CD8-positive, alpha-beta memory T cell (primary cell): Measurements from ENCODE around the gene PON2. TPM values are rescaled to one million over a fixed set of nuclear protein-coding genes. Genes with fewer than 3 reads are reported as not detected.

Experiments used
- CTCF ChIA-PET: fragments of 350-600 bp; sonication (Branson Sonifier 250); formaldehyde crosslinking; loops from one replicate; lab custom pipeline; 2021; ENCODE audit warnings: antibody characterized with exemption; lab: Charles Lee
- POLR2A ChIA-PET: fragments of 350-600 bp; sonication (Branson Sonifier 250); formaldehyde crosslinking; loops from one replicate; lab custom pipeline; 2021; ENCODE audit warnings: antibody characterized with exemption; lab: Charles Lee
- DNase-seq, 5 donors: peaks; one replicate each; pipeline versions ENCODE4 v3.0.0 to v3.0.0-alpha.2; 2020 to 2022; ENCODE audit warnings: mixed read lengths in 1 of 5
- H3K27ac ChIP-seq: one replicate; pipeline ENCODE4 v1.7.0; 2013; ENCODE audit warnings: low read depth, mild to moderate bottlenecking, low read length, moderate library complexity
- H3K27me3 ChIP-seq: 2 replicates; pipeline ENCODE4 v1.7.0; 2013; ENCODE audit warnings: low read length, mild to moderate bottlenecking; ENCODE audit not compliant: insufficient read depth, poor library complexity, severe bottlenecking
- H3K36me3 ChIP-seq: 2 replicates; pipeline ENCODE4 v1.7.0; 2013; ENCODE audit warnings: mild to moderate bottlenecking, low read length, moderate library complexity; ENCODE audit not compliant: insufficient read depth
- H3K4me1 ChIP-seq: 2 replicates; pipeline ENCODE4 v1.7.0; 2013; ENCODE audit warnings: mild to moderate bottlenecking, low read length, moderate library complexity; ENCODE audit not compliant: insufficient read depth
- H3K4me3 ChIP-seq: 2 replicates; pipeline ENCODE4 v1.7.0; 2013; ENCODE audit warnings: mild to moderate bottlenecking, low read length
- H3K9me3 ChIP-seq: 2 replicates; pipeline ENCODE4 v1.7.0; 2013; ENCODE audit warnings: mild to moderate bottlenecking, low read length
- H3K27ac Mint-ChIP-seq, 8 donors: one replicate each; pipeline ENCODE4 v1.8.0; 2020 to 2021; ENCODE audit warnings: mixed read lengths in 8 of 8, mild to moderate bottlenecking in 6 of 8, inconsistent platforms in 3 of 8, moderate library complexity in 3 of 8
- H3K27me3 Mint-ChIP-seq, 2 donors: one replicate each; pipeline ENCODE4 v1.8.0; 2020 to 2021; ENCODE audit warnings: mixed read lengths in 2 of 2, mild to moderate bottlenecking in 1 of 2, moderate library complexity in 1 of 2
- H3K36me3 Mint-ChIP-seq, 3 donors: one replicate each; pipeline ENCODE4 v1.8.0; 2020 to 2021; ENCODE audit warnings: mixed read lengths in 3 of 3, inconsistent platforms in 1 of 3, mild to moderate bottlenecking in 1 of 3
- H3K4me1 Mint-ChIP-seq, 3 donors: one replicate each; pipeline ENCODE4 v1.8.0; 2020 to 2021; ENCODE audit warnings: mixed read lengths in 3 of 3, inconsistent platforms in 1 of 3, mild to moderate bottlenecking in 1 of 3
- H3K4me3 Mint-ChIP-seq, 7 donors: one replicate each; pipeline ENCODE4 v1.8.0; 2020 to 2021; ENCODE audit warnings: mixed read lengths in 7 of 7, mild to moderate bottlenecking in 6 of 7, moderate library complexity in 4 of 7, inconsistent platforms in 2 of 7
- H3K9me3 Mint-ChIP-seq, 5 donors: one replicate each; pipeline ENCODE4 v1.8.0; 2020 to 2022; ENCODE audit warnings: mixed read lengths in 5 of 5, mild to moderate bottlenecking in 3 of 5, moderate library complexity in 2 of 5, inconsistent platforms in 1 of 5
- polyA plus RNA-seq: library from polyadenylated mRNA; unstranded; fragments of 300-500 nt; fragmentation: Illumina TruSeq; gene quantifications from one replicate; pipeline ENCODE4 v1.2.3, GENCODE V29; 2021
- total RNA-seq, 2 experiments: library from RNA; stranded (reverse); gene quantifications; one replicate each; pipeline ENCODE4 v1.2.3, GENCODE V29; 2021

PON2 gene
- total and polyA plus RNA-seq, 3 experiments from 2014 or later = 6.0 to 7.0 (median 6.5) TPM

DNA sequence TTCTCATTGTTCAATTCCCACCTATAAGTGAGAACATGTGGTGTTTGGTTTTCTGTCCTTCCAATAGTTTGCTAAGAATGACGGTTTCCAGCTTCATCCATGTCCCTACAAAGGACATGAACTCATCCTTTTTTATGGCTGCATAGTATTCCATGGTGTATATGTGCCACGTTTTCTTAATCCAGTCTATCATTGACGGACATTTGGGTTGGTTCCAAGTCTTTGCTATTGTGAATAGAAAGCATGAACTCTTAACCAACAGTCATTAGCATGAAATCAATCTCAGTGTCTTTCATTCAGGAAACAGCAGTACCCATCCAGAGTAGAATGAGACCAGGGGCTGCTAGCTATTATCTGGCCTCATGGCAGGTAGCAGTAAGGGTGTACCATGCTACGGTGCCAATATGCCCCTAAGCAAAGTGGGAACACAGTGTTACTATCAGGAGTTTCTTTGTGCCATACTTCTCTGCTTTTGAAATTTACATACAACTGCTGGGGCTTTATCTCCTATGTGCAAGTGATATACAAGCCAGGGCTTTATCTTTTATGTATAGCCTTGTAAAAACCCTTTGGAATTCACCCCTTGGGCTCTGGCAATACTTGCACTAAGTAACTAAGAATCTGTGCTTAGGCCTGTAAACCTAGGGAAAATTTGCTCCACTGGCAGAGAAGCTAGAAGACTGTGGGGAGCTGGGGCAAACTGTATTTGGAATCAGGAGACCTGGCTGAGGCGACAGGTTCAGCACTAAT, 5.4 kb downstream of the PON2 start:
- Histone ChIP-seq H3K4me1 (peaks cover 6% of the 10 kb centered on the region), H3K36me3 (no peaks in the 10 kb centered on the region), H3K9me3 (no peaks in the 10 kb centered on the region), H3K27ac (no peak overlapping the region), H3K27me3 (no peaks in the 10 kb centered on the region), H3K4me3 (no peak overlapping the region)
- peaks cover 0 to 4% of the 10 kb centered on the region in 2 donors for H3K27me3 Mint-ChIP-seq
- no peaks in the 10 kb centered on the region for H3K9me3 Mint-ChIP-seq
- H3K4me3 Mint-ChIP-seq = no peak overlapping the region
- CTCF ChIA-PET = no interaction called here
- DNase-seq = no peak
- peaks cover 3 to 12% (median 7%) of the 10 kb centered on the region in 3 donors for H3K4me1 Mint-ChIP-seq
- peaks cover 0 to 5% (median 2%) of the 10 kb centered on the region in 3 donors for H3K36me3 Mint-ChIP-seq
- POLR2A ChIA-PET = no interaction called here
- no peak overlapping the region for H3K27ac Mint-ChIP-seq

DNA sequence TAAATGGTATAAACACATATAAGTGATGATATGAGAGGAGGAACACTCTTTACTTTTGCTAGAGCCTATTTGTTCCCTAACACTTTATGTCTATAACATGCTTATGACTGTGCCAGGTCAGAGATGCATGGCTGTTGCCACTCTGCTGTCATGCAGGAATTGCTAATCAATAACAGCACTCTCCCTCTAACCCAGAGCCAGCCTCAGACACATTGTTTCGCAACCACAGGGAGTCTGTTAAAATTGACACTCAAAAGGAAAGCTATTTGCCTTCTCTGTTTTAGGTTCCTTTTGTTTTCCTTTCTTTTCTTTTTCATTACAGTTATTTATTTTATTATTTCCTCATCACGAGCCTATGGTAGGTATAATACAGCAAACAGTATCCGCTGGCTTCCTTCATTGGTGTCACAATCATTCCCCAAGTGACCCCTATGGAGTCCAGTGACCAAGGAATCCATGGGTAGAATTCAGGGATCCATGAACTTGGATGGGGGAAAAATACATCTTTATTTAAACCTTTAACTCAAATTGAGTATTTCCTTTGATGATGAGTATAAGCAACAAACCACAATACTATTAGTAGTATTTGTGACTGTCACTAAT, 6.8 kb downstream of the PON2 start:
- DNase-seq = no peak
- peaks cover 0 to 13% (median 4%) of the 10 kb centered on the region in 3 donors for H3K36me3 Mint-ChIP-seq
- no peaks in the 10 kb centered on the region for H3K36me3 ChIP-seq
- H3K4me3 ChIP-seq = no peak overlapping the region
- no peaks in the 10 kb centered on the region for H3K4me1 Mint-ChIP-seq
- H3K9me3 Mint-ChIP-seq = no peaks in the 10 kb centered on the region
- H3K27ac Mint-ChIP-seq = no peak overlapping the region
- ChIA-PET POLR2A (no interaction called here), CTCF (no interaction called here)
- H3K4me1 ChIP-seq = no peaks in the 10 kb centered on the region
- no peaks in the 10 kb centered on the region for H3K27me3 ChIP-seq
- peaks cover 0 to 4% of the 10 kb centered on the region in 2 donors for H3K27me3 Mint-ChIP-seq
- H3K27ac ChIP-seq = no peak overlapping the region
- no peaks in the 10 kb centered on the region for H3K9me3 ChIP-seq
- no peak overlapping the region for H3K4me3 Mint-ChIP-seq

DNA sequence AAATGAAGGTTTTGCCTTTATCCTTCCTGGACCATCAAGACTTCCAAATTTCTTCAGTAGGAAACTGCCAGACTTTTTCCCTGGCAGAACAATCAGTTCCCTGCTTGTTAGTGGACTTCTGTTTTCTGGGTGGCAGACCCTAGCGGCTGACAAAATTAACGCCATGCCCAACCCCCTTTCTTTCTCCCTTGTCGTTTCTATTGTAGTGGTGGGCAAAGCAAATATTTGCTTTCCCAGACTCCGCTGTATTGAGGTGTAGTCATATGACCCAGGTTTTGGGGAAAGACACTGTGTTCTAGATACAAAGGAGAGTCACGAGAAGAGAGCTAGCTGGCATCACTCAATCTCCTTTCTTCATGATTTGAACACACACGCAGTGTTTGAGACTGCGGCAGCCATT, 7.7 kb downstream of the PON2 start:
- Mint-ChIP-seq H3K4me1 (no peaks in the 10 kb centered on the region), H3K36me3 (peaks cover under 1 to 13% (median 4%) of the 10 kb centered on the region in 3 donors), H3K9me3 (no peaks in the 10 kb centered on the region), H3K27ac (no peak overlapping the region), H3K27me3 (peaks cover 0 to 4% of the 10 kb centered on the region in 2 donors), H3K4me3 (no peak overlapping the region)
- Histone ChIP-seq H3K27me3 (no peaks in the 10 kb centered on the region), H3K9me3 (no peaks in the 10 kb centered on the region), H3K4me1 (no peaks in the 10 kb centered on the region), H3K27ac (no peak overlapping the region), H3K36me3 (no peaks in the 10 kb centered on the region), H3K4me3 (no peak overlapping the region)
- ChIA-PET POLR2A (no interaction called here), CTCF (no interaction called here)
- DNase-seq = no peak

DNA sequence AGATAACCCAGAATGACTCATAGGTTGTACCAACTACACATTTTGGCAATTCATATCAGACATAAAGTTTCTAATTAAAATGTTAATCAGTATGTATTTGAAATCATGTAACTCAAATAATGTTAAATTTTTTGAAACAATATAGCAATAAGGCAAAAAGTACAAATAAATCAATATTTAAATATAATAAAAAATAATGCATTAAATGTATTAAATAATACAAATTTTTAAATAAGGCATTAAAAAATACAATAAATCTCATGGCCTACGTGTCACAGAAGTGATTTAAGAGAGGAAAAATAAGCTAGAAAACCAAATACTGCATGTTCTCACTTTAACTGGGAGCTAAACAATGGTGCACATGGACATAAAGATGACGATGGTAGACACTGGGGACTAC, 9.1 kb downstream of the PON2 start:
- Mint-ChIP-seq H3K4me1 (no peaks in the 10 kb centered on the region), H3K27me3 (peaks cover 0 to under 1% of the 10 kb centered on the region in 2 donors), H3K27ac (no peak overlapping the region), H3K4me3 (no peak overlapping the region), H3K9me3 (no peaks in the 10 kb centered on the region), H3K36me3 (peaks cover 2 to 13% (median 7%) of the 10 kb centered on the region in 3 donors)
- no peak overlapping the region for H3K27ac ChIP-seq
- CTCF ChIA-PET = no interaction called here
- no peaks in the 10 kb centered on the region for H3K4me1 ChIP-seq
- H3K4me3 ChIP-seq = no peak overlapping the region
- H3K27me3 ChIP-seq = no peaks in the 10 kb centered on the region
- H3K9me3 ChIP-seq = no peaks in the 10 kb centered on the region
- no peaks in the 10 kb centered on the region for H3K36me3 ChIP-seq
- POLR2A ChIA-PET = no interaction called here
- no peak for DNase-seq

DNA sequence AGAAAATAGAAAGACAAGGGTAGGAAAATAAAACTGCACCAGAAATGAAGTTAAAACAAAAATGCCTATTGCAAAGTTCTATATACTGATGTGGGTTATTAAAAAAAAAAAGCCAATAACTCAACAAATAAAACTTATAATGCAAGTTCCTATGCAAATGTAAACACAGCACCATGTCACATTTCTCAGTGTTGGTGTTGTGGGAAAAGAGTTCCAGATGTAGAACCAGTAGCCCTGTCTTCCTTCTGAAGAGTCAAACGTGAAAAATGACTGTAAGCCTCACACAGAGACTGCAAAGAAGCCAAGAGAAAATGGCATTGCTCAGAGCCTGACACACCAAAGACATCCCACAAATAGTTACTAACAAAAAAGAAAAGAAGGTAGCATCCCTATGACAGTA, 10.1 kb downstream of the PON2 start:
- H3K36me3 ChIP-seq = no peaks in the 10 kb centered on the region
- DNase-seq = no peak

DNA sequence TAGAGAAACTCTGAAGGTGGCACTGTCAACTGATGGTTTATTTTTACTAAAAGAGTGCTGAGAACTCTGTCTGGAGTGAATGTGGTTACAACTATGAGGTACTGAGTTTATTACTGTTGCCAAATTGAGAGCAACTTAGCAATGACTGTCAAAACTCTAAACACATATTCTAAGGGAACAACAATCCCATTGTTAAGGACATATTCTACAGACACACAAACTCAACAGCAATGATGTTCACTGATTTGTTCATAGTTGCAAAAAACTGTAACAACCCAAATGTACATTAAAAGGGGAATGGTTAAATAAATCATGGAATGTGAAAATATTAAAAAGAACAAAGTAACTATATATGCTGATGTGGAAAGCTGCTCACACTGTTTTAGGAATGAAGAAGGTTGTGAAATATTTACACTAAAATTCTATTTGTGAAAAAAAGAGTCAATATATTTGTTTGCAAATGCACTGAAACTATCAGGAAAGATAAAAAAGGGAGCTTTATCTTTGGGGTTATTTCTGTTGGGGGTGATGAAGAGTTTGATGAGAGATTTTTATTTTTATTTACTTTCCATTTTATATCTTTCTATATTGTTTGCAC, 12.9 kb downstream of the PON2 start:
- Mint-ChIP-seq H3K4me3 (no peak overlapping the region), H3K36me3 (peaks cover 2 to 8% (median 7%) of the 10 kb centered on the region in 3 donors), H3K4me1 (no peaks in the 10 kb centered on the region), H3K27ac (no peak overlapping the region), H3K9me3 (no peaks in the 10 kb centered on the region), H3K27me3 (no peaks in the 10 kb centered on the region)
- no peak overlapping the region for H3K27ac ChIP-seq
- H3K27me3 ChIP-seq = no peaks in the 10 kb centered on the region
- ChIA-PET CTCF (no interaction called here), POLR2A (no interaction called here)
- no peaks in the 10 kb centered on the region for H3K36me3 ChIP-seq
- no peaks in the 10 kb centered on the region for H3K9me3 ChIP-seq
- H3K4me1 ChIP-seq = no peaks in the 10 kb centered on the region
- DNase-seq = no peak
- H3K4me3 ChIP-seq = no peak overlapping the region

More for the DNA sequence above, 10.1 kb downstream of the PON2 start:
- Histone ChIP-seq H3K4me1 (no peaks in the 10 kb centered on the region), H3K9me3 (no peaks in the 10 kb centered on the region), H3K27me3 (no peaks in the 10 kb centered on the region), H3K27ac (no peak overlapping the region), H3K4me3 (no peak overlapping the region)
- Mint-ChIP-seq H3K27ac (no peak overlapping the region), H3K27me3 (no peaks in the 10 kb centered on the region), H3K36me3 (peaks cover 2 to 13% (median 7%) of the 10 kb centered on the region in 3 donors), H3K4me1 (no peaks in the 10 kb centered on the region), H3K9me3 (no peaks in the 10 kb centered on the region), H3K4me3 (no peak overlapping the region)
- POLR2A ChIA-PET = no interaction called here
- CTCF ChIA-PET = no interaction called here

DNA sequence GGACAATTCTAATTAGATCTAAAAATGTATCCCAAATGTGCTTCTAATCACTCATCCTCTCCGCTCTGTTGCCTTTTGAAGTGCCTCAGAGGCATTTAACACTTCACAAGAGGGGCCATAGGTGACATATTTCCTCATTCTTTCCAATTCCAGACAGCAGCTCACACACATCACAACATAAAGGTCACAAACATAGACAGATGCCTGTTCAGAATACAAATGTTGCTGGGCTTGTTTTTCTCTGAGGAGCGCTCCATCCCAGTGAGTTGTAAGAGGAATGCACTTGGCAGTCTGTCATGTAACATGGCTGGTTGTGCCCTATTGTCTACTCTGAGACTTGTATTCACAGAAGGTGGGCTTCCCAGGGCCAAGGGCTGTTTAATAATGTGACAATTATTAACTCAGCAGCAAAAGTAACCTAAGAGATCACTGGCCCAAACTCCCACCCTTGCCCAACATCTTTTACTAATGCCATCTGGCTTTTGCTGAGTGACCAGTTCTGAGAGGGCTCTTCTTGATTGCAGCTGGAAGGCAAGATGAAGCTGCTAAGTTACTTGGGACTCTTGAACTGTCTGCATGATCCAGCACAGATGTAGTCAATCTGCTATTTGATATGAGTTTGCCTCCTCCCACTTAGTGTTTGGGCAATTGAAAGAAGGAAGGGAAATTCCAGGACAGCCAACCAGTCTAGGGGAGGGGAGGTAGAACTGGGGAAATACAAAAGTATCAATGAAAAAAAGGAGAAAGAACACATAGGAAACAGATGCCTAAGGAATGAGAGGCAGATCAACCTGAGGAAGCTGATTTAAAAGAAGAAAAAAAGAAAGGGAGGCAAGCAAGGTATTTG, 13.6 kb downstream of the PON2 start:
- ChIA-PET POLR2A (no interaction called here), CTCF (no interaction called here)
- H3K27me3 Mint-ChIP-seq = no peaks in the 10 kb centered on the region
- Histone ChIP-seq H3K9me3 (no peaks in the 10 kb centered on the region), H3K4me1 (no peaks in the 10 kb centered on the region), H3K27me3 (no peaks in the 10 kb centered on the region), H3K27ac (no peak overlapping the region), H3K36me3 (no peaks in the 10 kb centered on the region), H3K4me3 (no peak overlapping the region)
- H3K9me3 Mint-ChIP-seq = no peaks in the 10 kb centered on the region
- DNase-seq = no peak
- H3K27ac Mint-ChIP-seq = no peak overlapping the region
- no peak overlapping the region for H3K4me3 Mint-ChIP-seq
- H3K36me3 Mint-ChIP-seq = peaks cover 2 to 8% (median 7%) of the 10 kb centered on the region in 3 donors
- H3K4me1 Mint-ChIP-seq = no peaks in the 10 kb centered on the region
